ENCODE measurements around the gene EXTL1. TPM values are rescaled to one million over a fixed set of nuclear protein-coding genes. Genes with fewer than 3 reads are reported as not detected.

Gene EXTL1
- total and polyA plus RNA-seq, 4 donors: 0.08 to 0.63 (median 0.31) TPM

DNA sequence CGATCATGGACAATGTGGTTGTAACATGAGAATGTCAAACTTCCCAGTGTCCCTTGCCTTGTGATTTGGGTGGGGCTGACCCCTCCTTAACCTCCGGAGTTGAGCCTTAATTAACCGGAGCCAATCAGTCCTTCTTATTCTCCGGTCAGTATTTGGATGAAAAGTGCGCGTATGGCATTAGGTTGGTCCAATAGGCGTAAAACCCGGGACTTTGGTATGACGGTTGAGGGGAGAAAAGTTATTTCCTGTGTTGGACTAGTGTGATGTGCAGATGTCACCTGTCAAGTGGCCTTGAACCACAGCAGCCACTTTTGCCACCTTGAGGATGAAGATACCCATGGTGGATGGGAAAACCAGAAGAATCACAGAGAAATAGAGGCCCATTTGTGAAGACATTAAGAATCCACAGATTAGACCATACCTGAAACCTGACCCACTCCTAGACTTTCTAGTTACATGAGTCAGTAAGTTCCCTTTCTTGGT lies 28.8 kb upstream of the EXTL1 start:
- no peak overlapping the region for H3K4me3 ChIP-seq
- H3K9ac ChIP-seq (ENCODE audit: insufficient read depth in 1 of 2, low read length in 2 of 2): no peak overlapping the region
- no peak for TF ChIP-seq CTCF (IDR thresholded peaks at IDR 0.05; ENCODE audit: control extremely low read depth, extremely low read depth)
- no peak for ATAC-seq (ENCODE audit: insufficient read depth, low FRiP score)
- DNase-seq: no peak
- H3K36me3 ChIP-seq (ENCODE audit: control insufficient read depth in 4 of 4, insufficient read depth in 4 of 4, low read length in 4 of 4): peaks cover 0 to 7% (median 6%) of the 10 kb centered on the region in 4 donors
- H3K27me3 ChIP-seq (ENCODE audit: control insufficient read depth in 3 of 3, insufficient read depth in 3 of 3, low read length in 2 of 3): no peaks in the 10 kb centered on the region
- peaks cover 0 to 14% (median 8%) of the 10 kb centered on the region in 5 donors for H3K4me1 ChIP-seq (ENCODE audit: control insufficient read depth in 5 of 5, insufficient read depth in 5 of 5, low read length in 5 of 5)
- 92 to 96% methylated on average over 9 of the region's 9 CpGs for WGBS, 2 donors
- H3K27ac ChIP-seq (ENCODE audit: low read depth in 1 of 2, low read length in 1 of 2): no peak overlapping the region
- no peaks in the 10 kb centered on the region for H3K9me3 ChIP-seq (ENCODE audit: control insufficient read depth in 4 of 4, insufficient read depth in 3 of 4, low read length in 3 of 4)

DNA sequence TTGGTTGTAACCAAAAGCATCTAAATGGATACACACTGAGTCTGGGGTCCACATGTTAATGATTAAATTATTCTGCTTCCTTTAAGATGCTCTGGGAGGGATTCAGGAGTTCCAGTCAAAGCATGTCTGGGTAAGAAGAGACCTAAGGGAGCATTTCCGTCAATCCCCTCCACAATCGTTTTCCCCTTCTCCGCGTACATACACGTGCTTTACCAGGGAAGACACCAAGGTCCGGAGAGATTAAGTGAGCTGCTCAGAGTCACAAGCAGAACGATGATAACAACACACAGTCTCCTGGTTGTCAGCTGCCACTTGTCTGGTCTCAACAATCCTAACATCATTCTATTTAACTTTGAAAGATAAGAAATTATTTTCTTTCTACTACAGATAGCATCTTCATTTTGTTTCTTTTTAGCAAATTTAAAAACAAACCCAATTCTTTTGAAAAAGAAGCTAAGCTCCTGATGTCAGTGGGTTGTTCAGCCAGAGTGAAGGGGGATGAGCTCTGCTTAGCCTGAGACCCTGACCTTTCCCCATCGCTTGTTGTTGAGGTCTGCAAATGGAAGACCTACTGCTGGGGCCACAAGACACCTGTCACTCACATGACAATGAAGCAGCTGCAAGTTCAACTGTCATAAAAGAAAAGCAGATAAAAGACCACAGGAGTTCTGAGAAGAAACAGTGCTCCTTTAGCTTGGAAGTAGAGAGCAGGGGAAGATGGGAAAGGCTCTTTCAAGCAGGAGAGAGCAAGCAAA lies 28.2 kb upstream of the EXTL1 start:
- ATAC-seq (ENCODE audit: insufficient read depth, low FRiP score) (no peak), DNase-seq (no peak)
- Histone ChIP-seq H3K4me3 (no peak overlapping the region), H3K9me3 (ENCODE audit: control insufficient read depth in 4 of 4, insufficient read depth in 3 of 4, low read length in 3 of 4) (no peaks in the 10 kb centered on the region), H3K36me3 (ENCODE audit: control insufficient read depth in 4 of 4, insufficient read depth in 4 of 4, low read length in 4 of 4) (peaks cover 0 to 7% (median 4%) of the 10 kb centered on the region in 4 donors), H3K27ac (ENCODE audit: low read depth in 1 of 2, low read length in 1 of 2) (no peak overlapping the region), H3K9ac (ENCODE audit: insufficient read depth in 1 of 2, low read length in 2 of 2) (no peak overlapping the region), H3K27me3 (ENCODE audit: control insufficient read depth in 3 of 3, insufficient read depth in 3 of 3, low read length in 2 of 3) (no peaks in the 10 kb centered on the region), H3K4me1 (ENCODE audit: control insufficient read depth in 5 of 5, insufficient read depth in 5 of 5, low read length in 5 of 5) (peaks cover 0 to 16% (median 8%) of the 10 kb centered on the region in 5 donors)
- TF ChIP-seq CTCF (IDR thresholded peaks at IDR 0.05; ENCODE audit: control extremely low read depth, extremely low read depth): no peak
- 86 to 92% methylated on average over 8 of the region's 8 CpGs for WGBS, 2 donors

DNA sequence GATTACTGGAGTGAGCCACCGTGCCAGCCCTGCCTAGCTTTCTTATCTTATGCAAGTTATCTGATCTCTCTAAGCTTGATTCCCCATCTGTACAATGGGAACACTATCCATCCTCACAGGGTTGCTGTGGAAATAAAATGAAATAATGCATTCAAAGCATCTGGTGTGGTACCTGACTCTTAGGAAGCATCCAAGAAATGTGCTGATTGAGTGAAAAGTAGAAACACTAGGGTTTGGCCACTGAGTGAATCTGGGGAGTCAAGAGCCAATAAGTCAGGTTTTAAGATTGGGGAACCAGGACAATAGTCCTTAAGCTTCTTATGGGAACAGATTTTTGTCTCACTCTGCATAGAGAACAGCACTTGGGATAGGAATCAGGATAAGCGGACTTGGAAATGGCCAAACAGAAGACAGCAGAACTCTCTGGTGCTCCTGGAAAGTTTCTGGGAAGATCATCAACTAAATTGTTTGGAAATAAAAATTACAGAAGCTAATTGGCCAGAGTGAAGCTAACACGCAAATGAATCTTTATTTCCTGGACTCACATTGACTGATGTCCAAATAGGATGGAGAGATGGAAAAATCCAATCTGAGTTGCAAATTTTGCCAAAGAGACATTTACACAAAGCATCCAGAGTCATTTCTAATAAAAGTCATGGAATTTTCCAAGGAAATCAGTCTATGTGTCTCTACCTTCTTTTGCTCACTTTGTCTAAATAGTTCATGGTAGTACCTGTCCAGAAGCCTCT lies 27.0 kb upstream of the EXTL1 start:
- Histone ChIP-seq H3K9ac (ENCODE audit: insufficient read depth in 1 of 2, low read length in 2 of 2) (no peak overlapping the region), H3K4me3 (no peak overlapping the region), H3K27me3 (ENCODE audit: control insufficient read depth in 3 of 3, insufficient read depth in 3 of 3, low read length in 2 of 3) (no peaks in the 10 kb centered on the region), H3K36me3 (ENCODE audit: control insufficient read depth in 4 of 4, insufficient read depth in 4 of 4, low read length in 4 of 4) (peaks cover 0 to 2% (median 0%) of the 10 kb centered on the region in 4 donors), H3K27ac (ENCODE audit: low read depth in 1 of 2, low read length in 1 of 2) (no peak overlapping the region), H3K9me3 (ENCODE audit: control insufficient read depth in 4 of 4, insufficient read depth in 3 of 4, low read length in 3 of 4) (no peaks in the 10 kb centered on the region), H3K4me1 (ENCODE audit: control insufficient read depth in 5 of 5, insufficient read depth in 5 of 5, low read length in 5 of 5) (peaks cover 0 to 19% (median 10%) of the 10 kb centered on the region in 5 donors)
- ATAC-seq (ENCODE audit: insufficient read depth, low FRiP score) (no peak), DNase-seq (no peak)
- 94 to 96% methylated on average over 3 of the region's 3 CpGs for WGBS, 2 donors
- TF ChIP-seq CTCF (IDR thresholded peaks at IDR 0.05; ENCODE audit: control extremely low read depth, extremely low read depth): no peak

Measured in lung (tissue), 12 donors.